RCC 7860 (cell line): ENCODE results near the gene NCR3LG1.

Experiments used
- DNase-seq: peaks from one replicate; pipeline ENCODE4 v3.0.0-alpha.2; 2015; ENCODE audit warnings: low spot score
- FAIRE-seq: peaks from 2 replicates; lab custom pipeline; 2012; peaks lifted over from hg19 to GRCh38; lab: Jason Lieb, UNC

The NCR3LG1 gene

GRCh38 chr11:17391493-17392355 is 40.1 kb downstream of the NCR3LG1 start:
- no peak for DNase-seq

GRCh38 chr11:17392872-17393271 is 41.3 kb downstream of the NCR3LG1 start:
- DNase-seq (no peak), FAIRE-seq (no peak)

More at GRCh38 chr11:17391493-17392355, 40.1 kb downstream of the NCR3LG1 start:
- FAIRE-seq = no peak

GRCh38 chr11:17393472-17393871 is 41.9 kb downstream of the NCR3LG1 start:
- DNase-seq (no peak), FAIRE-seq (no peak)

- no peak for FAIRE-seq
These were observed 43.3 kb downstream of the NCR3LG1 start for GRCh38 chr11:17394743-17395390.

GRCh38 chr11:17395554-17395961 is 44.0 kb downstream of the NCR3LG1 start:
- DNase-seq = no peak
- FAIRE-seq = no peak

More at GRCh38 chr11:17394743-17395390, 43.3 kb downstream of the NCR3LG1 start:
- no peak for DNase-seq

- DNase-seq = no peak
- FAIRE-seq = no peak
These were observed 44.4 kb downstream of the NCR3LG1 start for GRCh38 chr11:17395978-17396377.

GRCh38 chr11:17396598-17397310 is 45.2 kb downstream of the NCR3LG1 start:
- DNase-seq (no peak), FAIRE-seq (no peak)

GRCh38 chr11:17397311-17398002 is 45.9 kb downstream of the NCR3LG1 start:
- FAIRE-seq (no peak), DNase-seq (no peak)

- DNase-seq = no peak
- no peak for FAIRE-seq
These were observed 47.6 kb downstream of the NCR3LG1 start for GRCh38 chr11:17399236-17399635.

GRCh38 chr11:17400048-17400775 is 48.6 kb downstream of the NCR3LG1 start:
- no peak for DNase-seq
- no peak for FAIRE-seq

- DNase-seq = no peak
- FAIRE-seq = no peak
These were observed 49.7 kb downstream of the NCR3LG1 start for GRCh38 chr11:17401316-17401715.

GRCh38 chr11:17401841-17402240 is 50.2 kb downstream of the NCR3LG1 start:
- FAIRE-seq (no peak), DNase-seq (no peak)

GRCh38 chr11:17402486-17402885 is 50.9 kb downstream of the NCR3LG1 start:
- DNase-seq (no peak), FAIRE-seq (no peak)

- peak; percentile 72 for DNase-seq
- peak; percentile 66 for FAIRE-seq
These were observed 52.6 kb downstream of the NCR3LG1 start for GRCh38 chr11:17403980-17404759.

- DNase-seq (peak; percentile 4), FAIRE-seq (no peak)
These were observed 53.8 kb downstream of the NCR3LG1 start for GRCh38 chr11:17405232-17406005.

GRCh38 chr11:17406082-17406817 is 54.6 kb downstream of the NCR3LG1 start:
- no peak for DNase-seq
- FAIRE-seq = no peak

- DNase-seq = no peak
These were observed 55.2 kb downstream of the NCR3LG1 start for GRCh38 chr11:17406818-17407149.

GRCh38 chr11:17407575-17407974 is 56.0 kb downstream of the NCR3LG1 start:
- FAIRE-seq (no peak), DNase-seq (no peak)

More at GRCh38 chr11:17406818-17407149, 55.2 kb downstream of the NCR3LG1 start:
- no peak for FAIRE-seq
